GM06990 (cell line): ENCODE measurements around the gene MFN2.

Source experiments
- DNase-seq: peaks from one replicate; pipeline ENCODE4 v3.0.0-alpha.2; 2011; ENCODE audit not compliant: insufficient read length; ENCODE audit errors: extremely low read depth
- H3K27me3 ChIP-seq: replicated peaks from 2 replicates; pipeline ENCODE4 v1.6.0; 2011; ENCODE audit warnings: low read length; ENCODE audit not compliant: control insufficient read depth, insufficient read depth
- H3K36me3 ChIP-seq: 2 replicates; pipeline ENCODE4 v1.5.1; 2011; ENCODE audit warnings: low read length; ENCODE audit not compliant: control insufficient read depth, insufficient read depth
- H3K4me3 ChIP-seq: replicated peaks from 2 replicates; pipeline ENCODE4 v1.5.1; 2011; ENCODE audit warnings: low read depth, mild to moderate bottlenecking, control low read depth, low read length
- TF ChIP-seq, protein P1 (sequence below): IDR thresholded peaks from 2 replicates; pipeline ENCODE4 v1.5.1; 2011; ENCODE audit warnings: low read length, control low read depth, mild to moderate bottlenecking, inconsistent platforms; ENCODE audit not compliant: insufficient read depth, poor library complexity, severe bottlenecking

The MFN2 gene

DNA sequence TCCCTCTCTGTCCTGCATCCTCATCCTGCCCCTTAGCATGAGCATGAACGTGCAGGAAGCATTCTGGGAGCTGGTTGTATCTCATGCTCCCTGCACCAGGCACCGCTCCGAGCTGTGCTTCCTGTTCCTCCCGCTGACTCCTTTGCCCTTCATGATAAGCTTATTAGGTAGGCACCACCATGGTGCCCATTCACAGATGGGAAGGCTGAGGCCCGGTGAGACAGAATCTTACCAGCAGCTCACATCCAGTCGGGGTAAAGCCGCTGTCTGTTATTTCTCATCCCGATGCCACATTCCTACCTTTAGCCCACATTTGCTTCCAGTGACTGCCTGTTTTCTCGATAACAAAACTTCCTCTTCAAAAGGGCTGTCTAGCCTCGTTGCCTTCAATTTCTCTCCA, 46.3 kb downstream of the MFN2 start:
- TF ChIP-seq, protein P1, sequence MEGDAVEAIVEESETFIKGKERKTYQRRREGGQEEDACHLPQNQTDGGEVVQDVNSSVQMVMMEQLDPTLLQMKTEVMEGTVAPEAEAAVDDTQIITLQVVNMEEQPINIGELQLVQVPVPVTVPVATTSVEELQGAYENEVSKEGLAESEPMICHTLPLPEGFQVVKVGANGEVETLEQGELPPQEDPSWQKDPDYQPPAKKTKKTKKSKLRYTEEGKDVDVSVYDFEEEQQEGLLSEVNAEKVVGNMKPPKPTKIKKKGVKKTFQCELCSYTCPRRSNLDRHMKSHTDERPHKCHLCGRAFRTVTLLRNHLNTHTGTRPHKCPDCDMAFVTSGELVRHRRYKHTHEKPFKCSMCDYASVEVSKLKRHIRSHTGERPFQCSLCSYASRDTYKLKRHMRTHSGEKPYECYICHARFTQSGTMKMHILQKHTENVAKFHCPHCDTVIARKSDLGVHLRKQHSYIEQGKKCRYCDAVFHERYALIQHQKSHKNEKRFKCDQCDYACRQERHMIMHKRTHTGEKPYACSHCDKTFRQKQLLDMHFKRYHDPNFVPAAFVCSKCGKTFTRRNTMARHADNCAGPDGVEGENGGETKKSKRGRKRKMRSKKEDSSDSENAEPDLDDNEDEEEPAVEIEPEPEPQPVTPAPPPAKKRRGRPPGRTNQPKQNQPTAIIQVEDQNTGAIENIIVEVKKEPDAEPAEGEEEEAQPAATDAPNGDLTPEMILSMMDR, result no peak
- Histone ChIP-seq H3K27me3 (no peaks in the 10 kb centered on the region), H3K36me3 (peaks cover 47% of the 10 kb centered on the region), H3K4me3 (no peak overlapping the region)
- DNase-seq, result no peak

DNA sequence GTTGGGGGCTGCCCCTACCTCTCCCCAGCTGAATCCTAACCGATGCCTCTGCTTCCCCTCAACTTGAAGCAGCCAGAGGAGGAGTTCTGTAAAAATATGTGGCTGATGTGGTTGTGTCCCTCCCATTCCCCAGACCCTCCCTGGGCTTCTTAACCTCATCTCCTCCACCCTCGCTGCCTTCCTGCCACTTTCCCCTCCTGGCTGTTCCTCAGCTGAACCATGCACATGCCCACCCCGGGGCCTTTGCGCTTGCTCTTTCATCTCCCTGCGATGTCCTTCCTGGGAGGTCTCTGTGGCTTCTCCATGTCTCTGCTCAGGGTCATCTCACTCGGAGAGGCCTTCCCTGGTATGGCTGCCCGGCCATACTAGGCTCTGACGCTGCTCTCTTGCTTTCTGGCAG, 48.0 kb downstream of the MFN2 start:
- no peaks in the 10 kb centered on the region for H3K27me3 ChIP-seq
- DNase-seq, result no peak
- no peak overlapping the region for H3K4me3 ChIP-seq
- TF ChIP-seq, protein P1, result no peak
- H3K36me3 ChIP-seq, result peaks cover 42% of the 10 kb centered on the region

- Histone ChIP-seq H3K27me3 (no peaks in the 10 kb centered on the region), H3K4me3 (no peak overlapping the region), H3K36me3 (peaks cover 40% of the 10 kb centered on the region)
- TF ChIP-seq, protein P1, result no peak
- no peak for DNase-seq
Observed at GRCh38 chr1:12028957-12029511, 48.8 kb downstream of the MFN2 start.

DNA sequence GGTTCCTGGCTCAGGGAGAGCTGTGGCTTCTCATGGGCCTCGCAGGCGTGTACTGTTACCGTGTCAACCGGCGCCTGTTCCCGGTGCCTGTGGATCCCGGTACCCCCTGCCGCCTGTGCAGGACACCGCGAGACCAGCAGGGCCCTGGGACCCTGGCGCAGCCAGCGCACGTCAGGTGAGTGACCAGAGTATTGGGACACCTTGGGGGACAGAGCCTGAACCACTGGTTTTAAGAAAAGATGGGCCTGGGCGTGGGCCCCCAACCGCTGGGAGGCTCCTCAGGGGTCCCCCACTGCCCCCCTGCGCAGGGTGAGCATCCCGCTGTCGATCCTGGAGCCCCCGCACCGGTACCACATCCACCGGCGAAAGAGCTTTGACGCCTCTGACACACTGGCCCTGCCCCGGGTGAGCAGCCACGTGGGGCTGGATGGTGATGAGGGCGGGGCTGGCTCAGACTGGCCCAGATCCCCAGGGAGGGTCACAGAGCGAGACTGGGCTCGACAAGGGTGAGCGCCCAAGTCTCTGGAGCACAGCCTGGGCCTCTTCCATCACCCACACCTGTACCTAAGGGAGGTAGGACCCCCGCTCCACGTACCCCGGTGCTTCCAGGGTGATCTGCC, 49.6 kb downstream of the MFN2 start:
- TF ChIP-seq, protein P1, result no peak
- Histone ChIP-seq H3K36me3 (peaks cover 41% of the 10 kb centered on the region), H3K4me3 (no peak overlapping the region), H3K27me3 (no peaks in the 10 kb centered on the region)
- no peak for DNase-seq

- H3K4me3 ChIP-seq, result no peak overlapping the region
- TF ChIP-seq, protein P1, result peak; percentile 78
- peaks cover 39% of the 10 kb centered on the region for H3K36me3 ChIP-seq
- DNase-seq, result no peak
- no peaks in the 10 kb centered on the region for H3K27me3 ChIP-seq
Observed at GRCh38 chr1:12031039-12031980, 51.1 kb downstream of the MFN2 start.
